Activated T-cell treated with anti-CD3 and anti-CD28 coated beads for 24 hours (primary cell): ENCODE measurements around the gene COX19.
"Not testable (repeated sequence)": the region's sequence is repeated elsewhere in the genome, so short reads cannot be mapped to it uniquely, and the experiment has no call there.

Experiments used
- DNase-seq: peaks from one replicate; pipeline ENCODE4 v3.0.0-alpha.2; 2020; ENCODE audit warnings: low read depth

The COX19 gene

GRCh38 chr7:944744-945143 lies 30.6 kb downstream of the COX19 start:
- DNase-seq = no peak

GRCh38 chr7:943793-944192 lies 31.6 kb downstream of the COX19 start:
- DNase-seq = not testable (repeated sequence)

DNA sequence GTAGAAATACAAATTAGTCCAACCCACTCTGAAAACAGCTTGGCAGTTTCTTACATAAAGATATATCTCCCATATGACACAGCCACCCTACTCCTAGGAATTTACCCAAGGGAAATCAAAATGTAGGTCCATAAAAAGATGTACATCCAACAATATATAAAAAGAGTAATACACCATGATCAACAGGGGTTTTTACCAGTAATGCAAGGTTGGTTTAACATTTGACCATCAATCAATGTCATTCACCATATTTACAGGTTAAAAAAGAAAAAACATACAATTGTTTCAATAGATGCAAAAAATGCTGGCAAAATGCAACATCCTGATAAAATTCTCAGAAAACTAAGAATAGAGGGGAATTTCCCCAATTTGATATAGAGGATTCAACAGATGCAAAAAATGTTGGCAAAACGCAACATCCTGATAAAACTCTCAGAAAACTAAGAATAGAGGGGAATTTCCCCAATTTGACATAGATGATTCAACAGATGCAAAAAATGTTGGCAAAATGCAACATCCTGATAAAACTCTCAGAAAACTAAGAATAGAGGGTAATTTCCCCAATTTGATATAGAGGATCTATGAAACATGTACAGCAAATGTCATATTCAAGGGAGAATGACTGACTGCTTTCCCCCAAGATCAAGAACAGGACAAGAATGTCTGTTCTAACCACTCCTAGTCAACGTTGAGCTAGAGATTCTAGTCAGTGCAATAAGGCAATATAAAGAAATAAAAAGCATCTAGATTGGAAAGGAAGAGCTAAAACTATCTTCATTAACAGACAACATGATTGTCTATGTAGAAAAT lies 34.5 kb downstream of the COX19 start:
- no peak for DNase-seq

- DNase-seq = no peak
These were observed 35.5 kb downstream of the COX19 start for GRCh38 chr7:939843-940242.

- no peak for DNase-seq
These were observed 36.7 kb downstream of the COX19 start for GRCh38 chr7:938546-939185.

- no peak for DNase-seq
These were observed 37.4 kb downstream of the COX19 start for GRCh38 chr7:937856-938484.

GRCh38 chr7:936386-937054 lies 38.8 kb downstream of the COX19 start:
- DNase-seq = no peak

GRCh38 chr7:935874-936385 lies 39.4 kb downstream of the COX19 start:
- no peak for DNase-seq

GRCh38 chr7:935164-935873 lies 40.0 kb downstream of the COX19 start:
- DNase-seq = no peak

- DNase-seq = no peak
These were observed 40.7 kb downstream of the COX19 start for GRCh38 chr7:934469-935163.

DNA sequence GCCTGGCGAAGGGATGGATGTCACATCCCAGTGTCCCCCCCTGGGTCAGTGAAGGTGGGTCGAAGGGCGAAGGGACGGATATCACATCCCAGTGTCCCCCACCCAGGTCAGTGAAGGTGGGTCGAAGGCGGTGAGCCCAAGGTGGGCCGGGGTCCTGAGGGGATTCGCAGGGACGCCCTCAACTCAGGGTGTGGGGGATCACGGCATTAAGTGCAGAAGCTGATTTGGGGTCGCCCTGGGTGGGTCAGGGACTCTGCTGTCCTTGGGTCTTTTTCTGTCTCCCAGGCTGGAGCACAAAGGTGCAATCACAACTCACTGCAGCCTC lies 42.7 kb downstream of the COX19 start:
- DNase-seq = no peak

- no peak for DNase-seq
These were observed 43.3 kb downstream of the COX19 start for GRCh38 chr7:931871-932650.

DNA sequence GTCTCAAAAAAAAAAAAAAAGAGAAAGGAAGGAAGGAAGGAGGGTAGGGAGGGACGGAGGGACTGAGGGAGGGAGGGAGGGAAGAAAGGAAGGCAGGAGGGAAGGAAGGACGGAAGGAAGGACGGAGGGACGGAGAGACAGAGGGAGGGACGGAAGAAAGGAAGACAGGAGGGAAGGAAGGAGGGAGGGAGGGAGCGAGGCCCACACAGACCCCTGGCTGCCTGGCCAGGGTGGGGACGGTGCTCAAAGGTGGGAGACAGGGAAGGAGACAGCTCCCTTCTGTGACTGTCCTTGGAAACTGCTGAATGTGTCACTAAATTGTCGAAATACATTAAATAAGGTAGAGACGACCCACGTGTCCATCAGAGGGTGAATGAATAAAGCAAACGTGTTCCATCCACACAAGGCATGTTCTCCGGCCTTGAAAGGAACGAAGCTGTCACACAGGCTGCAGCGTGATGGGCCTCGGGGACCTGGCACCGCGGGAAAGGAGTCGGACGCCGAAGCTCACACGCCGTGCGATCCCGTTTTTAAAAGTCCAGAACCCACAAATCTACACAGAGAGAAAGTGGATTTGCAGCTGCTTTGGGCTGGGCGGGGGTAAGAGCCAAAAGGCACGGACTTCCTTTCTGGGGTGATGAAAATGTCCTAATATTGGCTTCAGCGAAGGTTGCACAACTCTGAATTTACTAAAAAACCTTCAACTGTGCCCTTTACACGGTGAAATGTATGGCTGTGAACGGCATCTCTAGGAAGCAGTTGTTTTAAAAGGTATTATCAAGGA lies 44.2 kb downstream of the COX19 start:
- no peak for DNase-seq

GRCh38 chr7:929311-929711 lies 46.0 kb downstream of the COX19 start:
- no peak for DNase-seq

DNA sequence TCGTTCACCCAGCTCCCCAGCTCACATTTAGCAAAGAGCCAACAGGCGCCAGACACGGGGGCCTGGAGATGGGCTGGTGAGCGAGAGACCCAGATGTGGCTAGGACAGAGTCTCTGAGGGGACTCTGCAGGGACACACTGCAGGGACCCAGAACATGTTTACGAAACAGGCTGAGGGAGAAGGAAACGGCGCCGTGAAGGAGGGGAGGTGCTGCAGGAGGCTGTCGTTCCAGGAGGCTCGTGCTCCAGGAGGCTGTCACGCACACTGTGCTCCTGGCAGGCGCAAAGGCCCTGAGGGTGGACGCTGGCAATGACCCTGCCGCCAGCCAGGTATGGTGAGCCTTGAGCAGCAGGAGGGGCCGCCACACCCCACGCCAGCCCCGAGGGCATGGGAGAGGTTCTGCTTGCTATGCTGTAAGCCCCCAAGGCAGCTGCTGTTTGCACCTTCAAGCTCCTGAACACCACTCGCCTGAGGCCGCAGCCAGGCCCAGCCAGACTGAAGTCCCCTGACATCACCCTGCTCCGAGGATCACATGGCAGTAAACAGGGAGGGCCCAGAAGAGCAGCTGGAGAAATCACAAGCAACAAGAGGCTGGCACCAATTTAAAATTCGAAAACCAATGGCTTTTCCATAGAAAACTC lies 48.2 kb downstream of the COX19 start:
- DNase-seq = no peak

GRCh38 chr7:926061-927030 lies 49.0 kb downstream of the COX19 start:
- DNase-seq = no peak

DNA sequence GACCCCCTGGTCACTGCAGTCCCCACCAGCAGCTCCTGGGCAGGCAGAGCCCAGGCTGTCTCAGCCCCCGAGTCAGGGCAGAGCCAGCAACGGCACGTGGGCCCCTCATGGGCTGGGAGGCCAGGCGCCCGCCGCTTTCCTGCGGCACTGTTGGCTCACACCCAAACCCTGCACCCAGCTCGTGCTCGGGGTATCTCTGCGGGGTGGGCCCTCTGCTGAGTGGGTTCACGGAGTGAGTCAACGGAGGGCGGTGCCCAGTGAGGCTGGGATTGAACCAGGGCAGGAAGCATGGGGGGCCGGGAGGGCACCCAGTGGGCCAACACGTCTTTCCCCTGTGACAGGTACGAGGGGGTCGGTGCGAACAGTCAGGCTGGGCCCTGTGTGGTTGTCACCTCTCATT lies 49.7 kb downstream of the COX19 start:
- peak; percentile 55 for DNase-seq
